GM21717 (cell line): Measurements from ENCODE around the gene MFRP.
"Not testable (repeated sequence)": the region's sequence is repeated elsewhere in the genome, so short reads cannot be mapped to it uniquely, and the experiment has no call there.

ENCODE experiments used
- ATAC-seq: cut with Tn5 transposase; IDR thresholded peaks from one replicate; pipeline ENCODE4 v1.9.1; 2021; ENCODE audit warnings: mild to moderate bottlenecking, moderate library complexity; ENCODE audit not compliant: unreplicated experiment

MFRP gene

DNA sequence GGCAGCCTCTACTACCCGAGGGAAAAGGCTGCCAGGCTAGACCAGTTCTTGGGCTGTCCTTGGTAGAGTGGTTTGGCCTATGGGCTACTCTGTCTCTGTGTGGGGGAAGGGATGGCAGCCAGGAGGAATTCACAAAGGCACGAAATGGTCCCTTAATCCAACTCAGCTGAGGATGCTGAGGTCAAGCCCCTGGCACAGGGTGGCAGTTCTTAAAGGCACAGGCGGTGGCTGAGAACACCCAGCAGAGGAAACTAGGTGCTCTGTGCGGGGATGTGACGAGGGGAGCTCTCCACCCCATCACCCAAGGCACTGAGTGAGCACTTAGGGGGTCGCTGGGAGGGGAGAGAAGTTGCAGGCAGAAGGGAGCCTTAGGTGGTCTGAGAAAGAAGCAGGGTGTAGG is at the start of gene MFRP:
MFRP (minus strand) TSS at position 101 of the 400 bp plus-strand sequence. CDS start 192 bp downstream, outside the sequence.
- no peak for ATAC-seq

DNA sequence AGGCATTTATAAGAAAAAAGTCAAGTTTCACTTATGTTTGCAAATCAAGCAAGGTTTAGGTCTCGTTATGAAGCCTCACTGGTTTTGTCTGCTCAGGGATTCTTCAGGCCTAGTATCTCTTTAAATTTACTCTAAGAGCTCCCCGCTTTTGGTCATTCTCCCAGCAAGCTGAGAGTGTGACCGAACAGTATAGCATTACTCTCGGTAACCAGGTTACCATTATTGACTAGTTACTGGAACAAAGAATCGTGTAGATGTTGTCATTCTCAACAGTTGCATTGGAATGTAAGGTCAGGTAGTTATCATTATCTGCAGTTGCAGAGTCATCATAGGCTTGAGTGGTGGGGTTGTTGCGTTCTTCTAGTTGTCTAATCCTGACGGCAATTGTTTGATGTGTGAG is 44.8 kb upstream of the MFRP start:
- ATAC-seq: no peak

DNA sequence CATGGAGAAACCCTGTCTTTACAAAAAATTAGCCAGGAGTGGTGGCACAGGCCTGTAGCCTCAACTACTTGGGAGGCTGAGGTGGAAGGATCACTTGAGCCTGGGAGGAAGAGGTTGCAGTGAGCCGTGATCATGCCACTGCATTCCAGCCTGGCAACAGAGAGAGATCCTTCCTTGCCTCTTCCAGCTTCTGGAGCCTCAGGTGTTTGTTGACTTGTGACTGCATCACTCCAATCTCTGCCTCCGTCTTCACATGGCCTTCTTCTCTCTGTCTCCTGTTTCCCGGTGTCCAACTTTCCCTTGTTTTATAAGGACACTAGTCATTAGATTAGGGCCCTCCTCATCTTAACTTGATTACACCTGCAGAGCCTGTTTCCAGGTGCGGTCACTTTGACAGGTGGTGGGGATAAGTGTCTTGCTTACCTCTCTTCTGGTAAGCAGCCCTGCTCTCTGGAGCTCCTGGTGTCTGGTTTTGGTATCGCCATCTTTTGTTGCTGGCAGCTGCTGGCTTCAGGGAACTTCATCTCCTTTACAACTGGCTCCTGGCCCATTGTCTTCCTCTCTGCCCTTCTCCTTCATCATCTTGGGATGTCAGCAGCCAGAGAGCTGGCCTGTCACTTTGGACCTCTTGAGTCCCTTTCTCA is 43.2 kb upstream of the MFRP start:
- ATAC-seq: no peak

DNA sequence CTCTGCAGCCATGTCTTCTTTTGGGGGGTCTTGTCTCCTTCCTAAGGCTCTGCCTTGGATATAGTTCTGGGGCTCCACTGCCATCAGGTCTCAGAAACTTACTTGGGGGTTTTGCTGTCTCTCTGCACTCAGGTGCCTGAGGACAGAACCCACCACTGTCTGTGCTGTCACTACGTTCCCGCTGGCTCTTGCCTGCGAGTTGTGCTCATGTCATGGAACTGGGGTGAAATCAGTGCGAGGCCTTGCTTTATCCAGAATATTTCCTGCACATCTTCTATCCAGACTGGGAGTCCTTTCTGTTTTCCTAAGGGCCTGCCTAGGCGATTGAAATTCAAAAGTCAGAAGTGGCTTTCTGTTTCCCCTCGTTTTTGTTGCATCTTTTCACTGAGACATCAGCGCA is 41.6 kb upstream of the MFRP start:
- no peak for ATAC-seq

DNA sequence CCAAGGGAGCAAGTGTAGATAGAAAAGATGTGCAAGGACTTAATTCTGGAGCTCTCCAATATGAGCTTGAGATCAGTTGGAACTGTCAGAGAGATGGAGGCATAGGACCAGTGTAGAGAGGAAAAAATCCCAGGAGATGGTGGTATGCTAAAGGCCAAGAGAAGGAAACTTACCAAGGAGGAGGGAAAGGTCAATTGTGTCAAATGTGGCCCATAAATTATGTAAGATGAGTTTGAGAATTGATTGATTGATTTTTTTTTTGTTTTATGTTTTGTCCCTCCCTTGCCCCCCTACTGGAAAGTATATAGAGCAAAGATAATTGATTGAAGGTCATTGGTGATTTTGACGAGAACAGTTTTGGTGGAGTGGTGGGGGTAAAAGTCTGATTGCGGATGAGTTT is 37.8 kb upstream of the MFRP start:
- no peak for ATAC-seq

DNA sequence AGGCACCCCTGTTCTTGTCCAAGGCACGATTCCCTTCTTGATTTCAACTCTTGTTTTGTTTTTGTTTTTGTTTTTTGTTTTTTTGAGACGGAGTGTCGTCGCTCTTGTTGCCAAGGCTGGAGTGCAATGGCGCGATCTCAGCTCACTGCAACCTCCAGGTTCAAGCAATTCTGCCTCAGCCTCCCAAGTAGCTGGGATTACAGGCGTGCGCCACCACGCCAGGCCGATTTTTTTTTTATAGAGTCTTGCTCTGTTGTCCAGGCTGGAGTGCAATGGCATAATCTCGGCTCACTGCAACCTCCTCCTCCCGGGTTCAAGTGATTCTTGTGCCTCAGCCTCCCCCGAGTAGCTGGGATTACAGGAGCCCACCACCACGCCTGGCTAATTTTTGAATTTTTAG is 36.0 kb upstream of the MFRP start:
- ATAC-seq: not testable (repeated sequence)

DNA sequence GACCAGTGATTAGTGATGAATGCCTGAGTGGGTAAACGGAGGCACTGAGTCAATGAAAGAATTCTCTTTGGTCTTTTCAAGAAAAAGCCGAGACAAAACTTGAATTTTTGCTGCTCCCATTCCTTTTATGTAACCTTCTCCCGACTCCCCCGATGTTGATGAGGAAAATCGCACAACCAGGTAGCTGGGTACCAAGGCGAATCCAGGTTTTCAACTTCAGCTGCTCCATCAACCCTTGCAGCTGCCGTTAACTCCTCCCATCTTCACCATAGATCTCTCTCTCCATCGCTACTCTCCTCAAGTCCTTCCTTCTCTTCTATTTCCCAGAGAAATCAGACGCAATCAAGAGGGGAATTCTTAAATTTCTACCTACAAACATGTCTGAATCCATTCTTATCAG is 35.6 kb upstream of the MFRP start:
- ATAC-seq: no peak

DNA sequence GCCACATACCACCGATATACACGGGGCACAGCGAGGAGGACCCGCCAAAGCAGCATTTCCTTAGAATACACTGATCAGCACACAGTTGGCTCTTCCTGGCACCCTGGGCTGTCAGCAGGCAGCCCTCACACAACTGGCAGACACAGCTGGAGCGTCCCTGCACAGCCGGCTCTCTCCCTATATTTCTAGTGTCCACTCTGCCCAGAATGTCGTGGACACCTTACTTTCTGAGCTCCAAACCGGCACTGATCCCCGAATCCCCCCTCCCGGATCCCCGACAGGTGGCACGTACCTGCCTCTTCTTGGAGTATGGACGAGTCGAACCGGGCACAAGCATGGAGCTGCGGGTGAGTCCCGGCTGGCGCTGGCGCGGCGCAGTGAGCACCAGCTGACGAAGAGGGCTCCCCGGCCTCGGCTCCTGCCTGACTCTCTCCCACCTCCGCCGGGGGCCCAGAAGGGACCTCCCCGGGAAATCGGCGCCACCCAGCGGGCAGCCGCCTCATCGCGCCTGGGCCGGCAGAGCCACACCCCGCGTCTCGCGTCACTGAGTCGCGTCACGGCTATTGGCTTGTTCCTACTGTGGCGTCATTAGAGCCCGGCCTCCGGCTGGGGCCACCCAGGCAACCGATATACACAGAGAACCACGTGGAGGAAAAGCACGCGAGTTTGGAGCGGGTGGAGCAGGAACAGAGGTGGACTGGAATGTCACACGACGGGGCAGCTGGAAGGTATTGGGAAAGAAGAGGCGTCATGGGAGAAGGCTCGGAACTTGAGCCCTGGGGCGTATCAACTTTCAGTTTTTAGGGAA is 34.9 kb upstream of the MFRP start, which contains the start of gene USP2:
USP2 (minus strand) TSS at position 510 of the 808 bp plus-strand sequence. CDS start 8,210 bp downstream, outside the sequence.
- peak; percentile 97 for ATAC-seq

DNA sequence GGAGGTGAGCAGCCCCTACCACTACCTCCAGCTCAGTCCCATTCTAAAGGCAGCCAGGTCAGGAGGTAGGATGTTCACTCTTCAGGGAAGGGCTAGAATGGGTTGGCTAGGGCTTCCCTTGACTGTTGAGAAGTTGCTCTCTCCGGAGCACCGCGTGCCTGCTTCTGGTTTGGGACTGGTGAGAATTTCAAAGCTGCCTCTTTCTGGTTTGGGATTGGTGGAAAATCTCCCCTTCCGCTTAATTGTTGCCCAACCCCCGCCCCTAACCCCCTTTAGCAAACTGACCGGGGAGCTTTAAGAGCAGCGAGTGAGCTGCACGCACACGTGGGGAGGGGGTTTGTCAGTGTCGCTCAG is 34.3 kb upstream of the MFRP start:
- ATAC-seq: no peak

DNA sequence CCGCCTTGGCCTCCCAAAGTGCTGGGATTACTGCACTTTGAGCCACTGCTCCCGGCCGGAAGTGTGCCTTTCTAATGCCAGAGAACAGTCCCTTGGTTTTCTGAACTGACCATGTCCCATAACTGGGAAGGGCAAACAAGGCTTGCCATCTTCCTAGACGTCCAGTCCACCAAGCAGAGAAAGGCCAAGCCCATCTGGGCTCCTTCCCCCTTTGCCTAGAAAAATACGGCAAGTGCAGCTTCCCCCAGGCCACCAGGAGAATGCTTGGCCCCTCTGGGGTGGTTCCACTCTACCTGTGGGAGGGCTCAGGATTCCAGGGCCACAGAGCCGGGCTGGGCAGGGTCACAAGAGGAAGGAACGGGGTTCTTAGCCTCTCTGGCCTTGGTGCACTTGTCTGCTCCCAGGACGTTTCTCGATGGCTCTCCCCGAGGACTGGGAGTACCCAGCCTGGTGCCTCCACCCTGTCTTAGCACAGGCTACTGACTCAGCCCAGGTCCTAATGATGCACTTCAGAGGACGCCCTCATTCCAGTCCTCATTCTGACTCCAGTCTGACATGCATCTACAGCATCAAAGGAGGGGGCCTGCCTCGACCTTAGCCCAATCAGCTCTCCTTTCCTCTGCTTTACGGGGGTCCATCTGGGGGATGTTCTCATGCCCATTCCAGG is 33.8 kb upstream of the MFRP start:
- ATAC-seq: no peak

DNA sequence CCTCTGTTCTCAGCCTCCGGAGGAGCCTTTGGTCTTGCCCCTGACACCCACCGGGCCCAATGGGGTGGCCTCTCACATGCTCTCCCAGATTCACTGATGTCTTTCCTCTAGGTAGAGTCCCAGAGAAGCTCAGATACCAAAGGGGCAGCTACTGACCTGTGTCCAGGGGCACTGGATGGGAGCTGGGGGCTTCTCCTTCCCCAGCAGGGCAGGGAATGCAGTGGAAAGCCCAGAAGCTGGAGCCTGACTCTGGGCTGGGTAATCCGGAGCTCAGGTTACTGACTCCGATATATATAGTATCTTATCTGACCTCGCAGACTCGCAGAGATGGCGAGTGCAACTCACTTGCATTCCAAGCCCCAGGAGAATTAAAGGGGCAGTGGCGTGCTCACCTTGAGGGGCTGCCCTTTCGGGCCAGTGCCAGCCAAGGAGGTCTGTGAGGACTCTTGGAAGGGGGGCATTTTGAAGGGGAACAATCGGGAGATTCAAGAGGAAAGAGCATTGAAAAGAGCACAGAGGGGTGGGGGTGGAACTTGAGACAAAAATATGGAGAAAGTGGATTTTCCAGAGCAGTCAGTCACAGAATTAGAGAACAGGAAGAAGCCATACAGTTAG is 32.5 kb upstream of the MFRP start:
- ATAC-seq: no peak

DNA sequence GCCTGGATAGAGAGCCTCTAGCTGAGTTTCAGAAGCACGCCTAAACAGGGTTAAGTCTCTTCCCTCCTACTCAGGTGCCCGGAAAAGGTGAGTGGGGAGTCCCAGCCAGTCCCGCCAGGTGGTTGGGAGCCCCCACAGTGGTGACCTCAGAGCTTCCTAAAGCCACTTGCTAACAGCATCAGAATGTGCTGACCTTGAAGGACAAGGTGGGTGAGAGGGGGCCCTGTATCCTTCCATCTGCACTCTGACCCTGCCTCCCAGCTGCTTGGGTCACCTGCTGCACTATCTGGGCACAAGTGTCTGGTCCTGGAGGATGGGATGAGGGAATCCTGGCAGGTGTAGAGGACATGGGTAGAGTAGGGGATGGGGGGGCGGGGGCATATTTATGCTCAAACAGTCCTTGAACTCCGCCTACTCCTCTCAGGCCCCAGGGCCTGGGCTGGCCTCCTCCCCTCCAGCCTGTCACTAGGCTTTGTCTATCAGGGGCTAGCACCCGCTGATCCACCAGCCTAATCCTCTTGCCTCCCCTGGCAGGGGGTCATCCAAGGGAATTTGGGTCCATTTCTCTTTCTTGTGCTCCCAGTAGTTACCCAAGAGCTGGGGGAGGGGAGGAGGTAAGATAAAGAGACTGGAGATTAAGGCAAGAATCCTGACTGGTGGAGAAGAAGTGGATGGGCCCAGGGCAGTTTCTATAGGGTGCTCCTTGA is 31.6 kb upstream of the MFRP start:
- ATAC-seq: no peak

DNA sequence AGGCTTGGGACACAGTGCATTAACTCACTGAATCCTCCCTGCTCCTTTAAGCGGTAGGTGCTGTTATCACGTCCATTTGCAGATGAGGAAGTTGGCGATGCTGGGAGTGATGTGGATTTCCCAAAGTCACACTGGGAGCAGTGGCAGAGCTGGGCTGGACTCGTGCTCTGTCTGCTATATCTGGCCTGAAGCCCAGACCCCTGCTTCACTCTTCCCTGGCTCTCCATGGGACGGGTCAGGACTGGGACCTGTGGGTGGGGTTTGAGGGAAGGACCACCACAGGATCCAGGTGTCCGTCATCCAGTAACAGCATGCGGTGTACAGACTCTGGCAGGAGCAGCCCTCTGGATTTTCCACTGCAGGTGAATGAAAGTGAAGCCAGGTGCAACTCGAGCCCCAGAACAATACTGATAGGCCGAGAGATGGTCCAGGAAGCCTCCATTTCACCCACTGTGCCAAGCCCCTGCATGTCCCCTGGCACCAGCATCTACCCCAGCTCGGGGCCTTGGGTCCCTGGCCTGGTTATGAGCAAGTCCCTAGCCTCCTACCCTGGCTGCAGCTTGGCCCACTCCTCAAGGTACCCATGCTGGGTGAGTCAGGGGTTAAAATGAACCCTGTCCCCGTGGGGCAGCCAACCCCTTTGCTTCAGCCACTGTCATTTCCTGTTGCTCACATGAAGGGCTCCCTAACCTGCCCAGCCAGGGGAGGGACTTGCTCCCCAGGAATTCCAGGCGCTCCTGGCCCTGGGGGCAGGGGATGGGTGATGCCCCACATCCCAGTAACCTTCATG is 30.8 kb upstream of the MFRP start:
- no peak for ATAC-seq

DNA sequence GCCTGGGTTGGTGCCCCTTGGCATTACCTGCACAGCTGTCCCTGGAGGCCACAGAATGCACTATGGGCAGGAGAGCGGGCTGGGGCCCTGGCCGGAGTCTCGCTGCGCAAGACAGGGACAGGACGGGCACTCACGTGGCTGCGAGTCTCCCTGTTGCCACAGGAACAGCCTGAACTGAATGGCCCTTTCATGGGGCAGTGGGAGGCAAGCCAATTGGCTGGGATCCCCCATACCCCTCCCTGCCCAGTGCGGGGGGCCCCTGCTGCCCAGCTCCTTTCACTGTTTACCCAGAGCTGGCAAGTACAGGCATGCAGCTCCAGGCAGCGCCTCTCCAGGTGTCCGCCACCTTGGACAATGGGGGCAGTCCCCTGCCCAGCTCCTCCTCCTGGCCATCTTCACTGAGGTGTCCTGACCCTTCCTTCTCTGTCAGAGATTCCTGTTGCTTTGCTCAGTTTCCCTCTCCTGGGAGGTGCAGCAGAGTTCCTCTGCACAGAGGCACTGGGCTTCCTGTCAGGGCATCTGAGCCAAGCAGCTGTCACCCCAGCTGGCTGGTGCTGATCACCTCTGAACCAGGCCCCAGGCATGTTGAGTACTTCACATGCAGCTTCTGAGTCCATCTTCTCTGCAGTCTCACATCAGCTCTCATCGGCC is 29.8 kb upstream of the MFRP start:
- ATAC-seq: no peak

DNA sequence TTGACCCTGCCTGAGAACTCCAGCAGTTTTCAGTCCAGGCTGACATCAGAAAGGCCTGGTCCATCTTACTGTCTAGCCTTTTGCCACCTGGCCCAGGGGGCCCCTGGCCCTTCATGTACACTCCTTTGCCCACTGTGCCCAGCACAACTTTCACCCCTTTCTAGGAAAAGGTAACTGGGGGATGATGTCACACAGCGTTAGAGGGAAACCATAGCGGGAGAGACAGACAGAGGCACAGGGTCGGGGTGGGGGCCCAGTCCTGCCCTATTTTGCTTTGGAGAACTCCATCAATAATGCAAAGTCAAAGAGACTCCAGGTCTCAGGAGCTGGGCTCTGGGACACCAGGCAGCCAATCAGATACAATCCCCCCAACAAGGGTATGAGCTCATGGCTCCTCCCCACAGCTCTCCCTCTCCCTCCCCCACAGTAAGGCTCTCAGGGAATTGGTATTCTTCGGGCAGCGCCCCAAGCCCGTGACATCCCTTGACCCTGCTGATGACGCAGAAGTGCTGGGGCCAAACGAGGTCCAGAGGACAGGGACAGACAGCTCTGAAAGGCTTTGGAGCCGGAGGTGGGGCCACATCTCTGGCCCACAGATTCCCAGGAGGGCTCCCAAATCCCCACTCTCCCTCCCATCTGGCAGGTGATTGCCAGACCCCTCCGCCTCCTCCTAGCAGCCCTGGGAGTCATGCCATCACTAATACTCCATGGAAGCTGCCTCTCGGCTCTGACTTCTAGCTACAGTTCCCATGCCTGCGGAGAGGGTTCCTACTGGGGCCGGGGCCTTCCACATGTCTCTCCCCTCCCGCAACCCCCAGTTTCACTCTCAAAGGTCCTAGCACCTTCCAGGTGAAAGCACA is 29.1 kb upstream of the MFRP start:
- ATAC-seq: no peak

DNA sequence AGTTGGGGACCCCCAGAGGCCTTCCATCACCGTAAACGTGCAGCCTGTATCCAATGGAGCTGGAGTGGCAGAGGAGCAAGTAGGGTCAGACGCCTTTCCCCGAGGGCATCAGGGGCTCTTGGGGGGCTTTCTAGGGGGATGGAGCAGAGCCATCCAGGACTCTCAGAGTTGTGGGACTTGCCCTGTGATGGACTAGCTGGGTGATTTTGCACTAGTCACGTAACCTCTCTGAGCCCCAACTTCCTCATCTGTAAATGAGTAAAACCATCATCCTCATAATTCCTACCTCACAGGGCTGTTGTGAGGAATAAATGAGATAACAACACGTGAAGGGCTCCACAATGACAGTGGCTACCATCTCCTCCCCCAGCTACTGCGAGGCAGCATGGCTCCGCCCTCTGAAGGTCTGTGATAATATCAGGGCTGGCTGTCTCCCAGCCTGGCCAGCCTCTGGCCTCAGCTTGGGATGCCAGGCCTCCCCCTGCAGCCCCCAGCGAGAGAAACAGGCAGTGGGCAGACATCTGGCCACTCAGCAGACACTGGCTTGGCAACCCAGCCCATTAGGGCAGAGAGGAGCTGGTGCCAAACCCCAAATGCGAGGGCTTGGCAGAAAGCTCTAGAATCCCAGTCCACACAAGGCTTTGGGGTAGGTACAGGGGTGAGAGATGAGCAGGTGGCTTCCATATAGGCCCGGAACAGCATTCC is 28.3 kb upstream of the MFRP start:
- ATAC-seq: no peak

DNA sequence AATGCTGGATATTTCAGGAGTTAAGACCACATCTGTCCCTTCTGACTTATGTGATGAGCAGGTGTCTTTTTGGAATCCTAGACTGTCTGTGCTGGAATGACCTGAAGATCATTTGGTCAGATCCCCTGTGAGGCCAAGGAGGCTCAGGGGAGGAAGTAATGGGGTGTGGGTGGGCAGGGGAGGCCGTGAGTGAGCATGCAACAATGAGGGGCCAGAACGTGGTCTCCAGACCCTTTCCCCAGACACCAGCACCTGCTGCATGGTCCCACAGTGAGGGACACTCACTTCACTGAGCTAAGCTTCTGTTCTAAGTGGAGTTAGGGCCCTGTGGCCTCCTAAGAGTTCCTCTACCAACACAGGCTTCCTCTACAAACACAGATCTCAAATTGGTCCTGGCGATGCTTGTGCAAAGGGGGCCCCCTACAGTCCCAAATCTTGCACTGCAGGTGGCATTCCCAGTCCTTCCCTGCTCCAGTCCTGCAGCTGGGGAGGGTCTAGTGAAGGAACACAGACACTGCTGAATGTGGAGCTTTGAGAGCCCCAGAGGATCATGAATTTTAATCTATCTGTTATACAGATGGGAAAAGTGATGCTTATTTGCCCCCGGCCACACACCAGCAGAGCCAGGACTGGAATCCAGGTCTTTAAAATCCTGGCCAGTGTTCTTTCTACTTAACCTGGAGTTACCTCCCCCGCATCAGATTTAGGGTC is 27.6 kb upstream of the MFRP start:
- no peak for ATAC-seq
